ENCODE measurements around the gene JOSD1. TPM values are rescaled to one million over a fixed set of nuclear protein-coding genes. Genes with fewer than 3 reads are reported as not detected.
A peak's percentile ranks its signal among the peaks of the same experiment; 100 is the strongest.

JOSD1 gene
- polyA plus RNA-seq, 3 donors = 7.1 to 83.5 (median 7.2) TPM

GRCh38 chr22:38707346-38707745, 6.6 kb upstream of the JOSD1 start:
- intact Hi-C loops (cut with micrococcal nuclease) = loop anchor here (5.0 kb wide), 2 partner anchors 45 to 50 kb away; partner anchors contain the start of gene SUN2 (in 1 of the 2)
- H3K9me3 ChIP-seq (replicated peaks in 1 of 2; ENCODE audit: control insufficient read depth in 1 of 2, insufficient read depth in 1 of 2, low read length in 2 of 2) = no peaks in the 10 kb centered on the region
- peaks cover 60% of the 10 kb centered on the region for H4K20me1 ChIP-seq (ENCODE audit: insufficient read depth, low read length)
- no peak for TF ChIP-seq CTCF (IDR thresholded peaks at IDR 0.05)
- peaks cover 0 to 26% of the 10 kb centered on the region in 2 donors for H3K36me3 ChIP-seq (replicated peaks in 1 of 2; ENCODE audit: control insufficient read depth in 1 of 2, insufficient read depth in 2 of 2, low read length in 2 of 2)
- H3K4me3 ChIP-seq (replicated peaks in 1 of 3; ENCODE audit: low read depth in 2 of 3, low read length in 3 of 3) = peak overlapping the region in 2 of 3 experiments; percentile 88 to 98
- H3K4me1 Mint-ChIP-seq = peaks cover 48% of the 10 kb centered on the region
- H3K9ac ChIP-seq (ENCODE audit: insufficient read depth, low read length, poor library complexity, severe bottlenecking) = no peak overlapping the region
- H3K27me3 ChIP-seq (ENCODE audit: control insufficient read depth in 2 of 2, insufficient read depth in 2 of 2, low read length in 2 of 2) = peaks cover 0 to 1% of the 10 kb centered on the region in 2 donors
- no peak overlapping the region for H2AFZ ChIP-seq (ENCODE audit: insufficient read depth, low read depth, low read length, poor library complexity, severe bottlenecking)
- H3K4me2 ChIP-seq (replicated peaks; ENCODE audit: extremely low read depth, low read length, poor library complexity, severe bottlenecking) = peak overlapping the region; percentile 88
- peaks cover 2 to 3% (median 2%) of the 10 kb centered on the region in 3 donors for H3K27me3 Mint-ChIP-seq (ENCODE audit: low read depth in 3 of 3)
- H3K27ac ChIP-seq (ENCODE audit: low read depth in 1 of 2, low read length in 2 of 2) = peak overlapping the region in 1 of 2 donors; percentile 85
- peak overlapping the region; percentile 92 for H3K4me3 Mint-ChIP-seq
- DNase-seq = peak; percentile 47 to 75 (median 68)
- peak overlapping the region; percentile 46 to 94 (median 86) for H3K27ac Mint-ChIP-seq
- peaks cover 21 to 28% of the 10 kb centered on the region in 2 donors for H3K36me3 Mint-ChIP-seq
- WGBS (ENCODE audit: insufficient coverage) = 0% methylated on average over 1 of the region's 2 CpGs
- H3K4me1 ChIP-seq (ENCODE audit: control insufficient read depth in 1 of 2, insufficient read depth in 2 of 2, low read length in 2 of 2) = peaks cover 39 to 42% of the 10 kb centered on the region in 2 donors
- no peaks in the 10 kb centered on the region for H3K9me3 Mint-ChIP-seq
- H3K79me2 ChIP-seq (ENCODE audit: insufficient read depth, low read length) = peaks cover 67% of the 10 kb centered on the region

- Mint-ChIP-seq H3K27ac (peak overlapping the region; percentile 86 to 94 (median 92)), H3K36me3 (peaks cover 16 to 23% of the 10 kb centered on the region in 2 donors), H3K9me3 (no peaks in the 10 kb centered on the region), H3K27me3 (ENCODE audit: low read depth in 3 of 3) (peaks cover 4 to 8% (median 5%) of the 10 kb centered on the region in 3 donors), H3K4me3 (peak overlapping the region; percentile 92), H3K4me1 (peaks cover 44% of the 10 kb centered on the region)
- H3K36me3 ChIP-seq (replicated peaks in 1 of 2; ENCODE audit: control insufficient read depth in 1 of 2, insufficient read depth in 2 of 2, low read length in 2 of 2) = peaks cover 0 to 22% of the 10 kb centered on the region in 2 donors
- WGBS (ENCODE audit: insufficient coverage) = 0% methylated on average over 1 of the region's 4 CpGs
- peaks cover 0 to 2% of the 10 kb centered on the region in 2 donors for H3K27me3 ChIP-seq (ENCODE audit: control insufficient read depth in 2 of 2, insufficient read depth in 2 of 2, low read length in 2 of 2)
- H3K79me2 ChIP-seq (ENCODE audit: insufficient read depth, low read length) = peaks cover 62% of the 10 kb centered on the region
- H3K4me1 ChIP-seq (ENCODE audit: control insufficient read depth in 1 of 2, insufficient read depth in 2 of 2, low read length in 2 of 2) = peaks cover 40 to 44% of the 10 kb centered on the region in 2 donors
- peaks cover 55% of the 10 kb centered on the region for H4K20me1 ChIP-seq (ENCODE audit: insufficient read depth, low read length)
- no peak for TF ChIP-seq CTCF (IDR thresholded peaks at IDR 0.05)
- H3K27ac ChIP-seq (ENCODE audit: low read depth in 1 of 2, low read length in 2 of 2) = peak overlapping the region; percentile 55 to 85
- H2AFZ ChIP-seq (ENCODE audit: insufficient read depth, low read depth, low read length, poor library complexity, severe bottlenecking) = no peak overlapping the region
- intact Hi-C loops (cut with micrococcal nuclease) = loop anchor here (5.0 kb wide), 2 partner anchors 45 to 50 kb away; partner anchors contain the start of gene SUN2 (in 1 of the 2)
- peak in 1 of 3 donors; percentile 18 for DNase-seq
- H3K9me3 ChIP-seq (replicated peaks in 1 of 2; ENCODE audit: control insufficient read depth in 1 of 2, insufficient read depth in 1 of 2, low read length in 2 of 2) = no peaks in the 10 kb centered on the region
- peak overlapping the region; percentile 94 for H3K9ac ChIP-seq (ENCODE audit: insufficient read depth, low read length, poor library complexity, severe bottlenecking)
- peak overlapping the region; percentile 88 for H3K4me2 ChIP-seq (replicated peaks; ENCODE audit: extremely low read depth, low read length, poor library complexity, severe bottlenecking)
- H3K4me3 ChIP-seq (replicated peaks in 1 of 3; ENCODE audit: low read depth in 2 of 3, low read length in 3 of 3) = peak overlapping the region; percentile 87 to 98 (median 88)
These were observed 6.1 kb upstream of the JOSD1 start for GRCh38 chr22:38706901-38707195.
